Stimulated activated CD8-positive, alpha-beta memory T cell treated with anti-CD3 and anti-CD28 coated beads, Interleukin-4, amount 100 ng/mL, for 24 hours (primary cell): ENCODE results near the gene RPL21.
"Not testable (repeated sequence)": the region's sequence is repeated elsewhere in the genome, so short reads cannot be mapped to it uniquely, and the experiment has no call there.

Source experiments
- DNase-seq: peaks from one replicate; pipeline ENCODE4 v3.0.0-alpha.2; 2020; ENCODE audit warnings: low read depth

The RPL21 gene

DNA sequence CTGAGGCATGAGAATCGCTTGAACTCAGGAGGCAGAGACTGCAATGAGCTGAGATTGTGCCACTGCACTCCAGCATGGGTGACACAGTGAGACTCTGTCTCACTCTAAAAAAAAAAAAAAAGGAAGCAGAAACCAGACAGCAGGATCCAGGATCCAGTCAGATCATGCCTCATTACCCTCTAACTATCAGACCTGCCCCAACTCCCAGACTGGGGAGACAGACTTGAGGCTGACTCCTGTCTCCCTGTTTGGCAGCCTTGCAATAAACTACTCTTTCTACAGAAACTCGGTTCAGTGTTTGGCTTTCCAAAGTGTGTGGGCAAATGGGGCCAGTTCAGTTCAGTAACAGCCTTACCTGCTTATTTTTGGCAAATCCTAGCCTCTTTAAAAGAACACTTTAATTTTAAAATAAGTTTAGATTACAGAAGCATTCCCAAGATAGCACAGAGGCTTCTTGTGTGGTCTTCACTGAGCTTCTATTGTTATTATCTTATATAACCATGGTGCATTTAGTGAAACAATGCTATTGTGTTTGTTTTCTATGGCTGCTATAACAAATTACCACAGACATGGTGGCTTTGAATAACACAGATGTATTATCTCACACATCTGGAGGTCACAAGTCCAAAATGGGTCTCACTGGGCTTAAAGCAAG lies 37.8 kb downstream of the RPL21 start:
- no peak for DNase-seq

DNA sequence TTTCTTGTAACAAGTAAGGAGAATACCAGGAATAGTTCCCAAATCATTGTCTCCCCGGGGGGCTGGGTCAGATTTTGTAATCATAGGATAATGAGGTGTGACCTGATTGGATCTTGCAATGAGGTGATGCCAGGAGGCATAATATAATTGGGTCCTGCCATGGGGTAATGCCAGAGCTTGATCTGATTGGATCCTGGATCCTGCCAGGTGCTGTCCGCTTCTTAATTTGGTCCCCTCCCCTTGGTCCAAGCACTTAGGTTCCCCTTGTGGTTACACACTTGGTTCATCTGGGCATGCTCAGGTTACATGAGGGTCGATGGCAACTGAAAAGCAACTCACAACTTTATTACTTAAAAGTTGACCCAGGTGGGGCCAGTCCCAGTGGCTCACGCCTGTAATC lies 39.4 kb downstream of the RPL21 start:
- no peak for DNase-seq

DNA sequence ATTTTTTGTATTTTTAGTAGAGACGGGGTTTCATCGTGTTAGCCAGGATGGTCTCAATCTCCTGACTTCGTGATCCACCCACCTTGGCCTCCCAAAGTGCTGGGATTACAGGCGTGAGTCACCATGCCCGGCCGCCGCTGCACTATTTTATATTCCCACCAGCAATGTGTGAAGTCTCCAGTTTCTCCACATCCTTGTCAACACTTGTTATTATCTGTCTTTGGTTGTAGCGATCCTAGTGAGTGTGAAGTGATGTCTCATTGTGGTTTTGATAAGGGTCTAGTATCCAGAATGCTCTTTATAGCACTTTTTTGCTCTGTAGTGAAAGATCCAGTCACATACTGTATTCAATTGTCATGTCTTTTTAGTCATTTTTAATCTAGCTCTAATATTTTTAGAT lies 40.6 kb downstream of the RPL21 start:
- not testable (repeated sequence) for DNase-seq

DNA sequence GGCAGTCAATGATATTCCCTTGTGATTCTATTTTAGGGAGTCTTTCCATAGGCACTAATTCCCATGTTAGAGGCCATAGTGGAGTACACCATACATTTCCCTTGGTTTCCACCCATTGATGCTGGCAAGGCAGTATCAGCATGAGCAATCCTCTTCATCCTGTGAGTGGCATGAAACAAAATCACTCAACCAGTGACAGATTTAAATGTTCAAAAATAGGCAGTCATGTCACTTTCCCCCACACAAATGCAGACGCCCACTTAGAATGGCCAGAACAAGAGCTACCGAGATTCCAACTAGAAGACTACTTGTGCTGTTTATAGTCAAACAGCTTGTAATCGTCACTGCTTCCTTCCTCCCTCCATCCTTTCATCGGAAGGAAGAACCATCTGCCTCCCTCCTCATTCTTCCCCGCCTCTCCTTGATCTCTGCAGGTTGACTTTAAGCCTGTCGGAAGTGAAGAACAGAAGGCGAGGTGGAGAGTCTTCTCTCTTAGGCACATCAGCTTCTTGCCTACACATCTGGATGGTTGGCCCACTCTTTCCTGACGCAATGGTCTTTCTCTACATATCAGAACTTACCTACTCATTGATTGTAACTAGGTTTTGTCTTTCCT lies 41.8 kb downstream of the RPL21 start:
- no peak for DNase-seq

DNA sequence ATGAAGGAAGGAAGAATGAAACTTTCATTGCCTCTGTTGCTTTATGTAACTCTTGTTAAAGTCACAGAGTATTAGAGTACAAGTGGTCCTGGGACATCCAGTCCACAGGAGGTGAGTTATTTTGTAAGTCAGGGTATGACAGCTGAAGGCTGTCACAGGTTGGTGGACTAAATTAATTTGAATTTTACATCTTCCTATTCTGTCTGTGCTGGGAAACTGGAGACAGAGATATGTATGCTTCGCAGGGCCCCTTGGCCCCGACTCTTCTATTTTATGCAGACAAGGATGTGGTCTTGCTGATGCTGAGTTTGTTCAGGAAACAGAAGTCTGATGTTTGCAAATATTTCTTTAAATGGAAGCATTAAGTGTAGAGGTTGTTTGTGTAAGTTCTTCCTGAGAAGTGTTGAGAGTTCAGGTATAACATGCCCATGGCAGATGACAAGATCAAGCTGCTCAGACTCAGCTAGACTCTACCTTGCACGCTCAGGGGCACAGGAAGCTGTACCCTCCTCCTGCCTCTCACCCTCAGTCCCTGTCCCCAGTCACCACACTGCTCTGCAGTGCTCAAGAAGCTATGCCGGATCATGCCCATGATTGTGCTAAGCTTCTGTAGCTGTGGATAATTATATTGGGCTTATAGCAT lies 42.6 kb downstream of the RPL21 start:
- no peak for DNase-seq

DNA sequence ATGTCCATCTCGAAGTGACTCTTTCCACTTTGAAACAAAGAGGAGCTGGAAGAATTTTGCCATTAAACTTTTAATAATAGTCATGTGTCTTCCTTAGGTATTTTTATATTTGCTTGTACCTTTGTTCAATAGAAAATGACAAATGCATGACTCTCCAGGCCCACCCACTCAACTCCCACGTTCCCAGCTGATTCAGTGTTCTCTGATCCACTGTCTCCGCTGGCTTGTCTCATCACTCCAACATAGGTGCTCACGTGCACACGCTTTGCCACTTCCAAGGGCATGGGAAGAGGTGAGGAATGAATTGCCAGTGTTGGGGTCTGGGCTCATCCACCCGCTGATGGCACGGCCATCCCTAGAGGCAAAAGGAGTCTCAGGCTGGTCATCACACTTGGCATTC lies 43.7 kb downstream of the RPL21 start:
- no peak for DNase-seq

DNA sequence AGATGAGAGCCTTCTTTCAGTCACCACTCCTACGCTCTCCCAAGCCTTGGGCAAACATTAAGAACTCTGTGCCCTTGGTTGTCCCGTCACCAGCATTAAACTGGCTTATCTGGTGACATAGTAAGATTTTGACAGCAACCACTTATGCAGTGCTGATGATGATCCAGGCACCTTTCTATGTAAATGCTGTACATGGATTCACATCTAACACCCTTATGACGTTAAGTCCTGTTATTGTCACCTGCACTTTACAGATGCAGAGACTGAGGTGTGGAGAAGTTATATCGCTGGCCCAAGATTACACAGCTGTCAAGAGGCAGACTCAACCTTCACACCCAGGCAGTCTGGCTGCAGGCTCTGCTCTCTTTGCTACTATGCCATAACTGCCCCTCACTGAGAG lies 44.3 kb downstream of the RPL21 start:
- no peak for DNase-seq

DNA sequence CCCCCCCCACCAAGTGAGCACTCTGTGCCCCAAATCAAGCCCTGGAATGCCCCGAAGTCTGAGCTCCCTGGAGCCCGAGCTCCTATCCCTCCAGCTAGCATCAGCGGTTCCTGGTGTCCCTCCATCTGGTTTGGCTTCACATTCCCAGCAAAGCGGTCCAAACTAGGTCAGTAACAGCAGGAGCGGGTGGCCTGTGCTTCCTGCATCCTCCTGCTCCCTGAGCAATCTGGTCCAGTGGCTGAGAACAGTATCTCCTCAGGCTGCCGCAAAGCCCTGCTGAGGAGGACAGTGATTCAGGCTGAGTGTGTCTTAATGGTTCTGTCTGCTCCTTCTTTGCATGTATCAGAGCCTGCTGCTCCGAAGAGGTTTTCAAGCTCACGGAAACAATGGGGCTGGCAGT lies 45.1 kb downstream of the RPL21 start:
- no peak for DNase-seq

DNA sequence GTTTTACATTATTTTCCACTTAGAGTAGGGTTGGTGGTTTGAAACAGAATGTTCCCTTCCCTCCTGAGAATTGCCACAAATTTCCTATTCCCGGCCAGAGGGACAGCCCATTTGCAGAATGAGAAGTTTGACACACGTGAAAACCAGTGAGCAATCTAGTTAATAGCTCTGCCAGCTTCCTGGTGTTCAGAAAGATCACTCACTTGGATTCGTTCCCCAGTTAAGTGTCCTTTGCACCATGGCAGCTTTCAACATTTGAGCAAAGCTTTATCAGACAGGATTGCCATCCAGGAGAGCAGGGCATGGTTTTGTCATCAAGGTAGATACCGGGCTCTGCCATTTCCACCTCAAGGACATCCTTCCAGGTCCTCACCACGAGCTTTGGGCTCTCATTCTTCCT lies 47.5 kb downstream of the RPL21 start:
- no peak for DNase-seq

DNA sequence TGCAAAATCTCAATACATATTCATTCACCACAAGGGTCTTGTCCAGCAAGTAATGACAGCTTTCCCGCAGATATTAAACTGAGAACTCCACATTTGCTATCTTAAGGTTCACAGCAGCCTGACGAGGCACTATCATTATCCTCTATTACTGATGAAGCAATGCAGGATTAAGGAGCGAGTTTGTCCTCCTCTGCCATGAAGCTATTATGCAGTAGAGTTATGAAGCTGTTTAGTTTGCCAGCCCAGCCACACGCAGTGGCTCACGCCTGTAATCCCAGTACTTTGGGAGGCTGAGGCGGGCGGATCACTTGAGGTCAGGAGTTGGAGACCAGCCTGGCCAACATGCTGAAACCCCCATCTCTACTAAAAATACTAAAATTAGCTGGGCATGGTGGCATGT lies 49.0 kb downstream of the RPL21 start:
- DNase-seq = not testable (repeated sequence)

DNA sequence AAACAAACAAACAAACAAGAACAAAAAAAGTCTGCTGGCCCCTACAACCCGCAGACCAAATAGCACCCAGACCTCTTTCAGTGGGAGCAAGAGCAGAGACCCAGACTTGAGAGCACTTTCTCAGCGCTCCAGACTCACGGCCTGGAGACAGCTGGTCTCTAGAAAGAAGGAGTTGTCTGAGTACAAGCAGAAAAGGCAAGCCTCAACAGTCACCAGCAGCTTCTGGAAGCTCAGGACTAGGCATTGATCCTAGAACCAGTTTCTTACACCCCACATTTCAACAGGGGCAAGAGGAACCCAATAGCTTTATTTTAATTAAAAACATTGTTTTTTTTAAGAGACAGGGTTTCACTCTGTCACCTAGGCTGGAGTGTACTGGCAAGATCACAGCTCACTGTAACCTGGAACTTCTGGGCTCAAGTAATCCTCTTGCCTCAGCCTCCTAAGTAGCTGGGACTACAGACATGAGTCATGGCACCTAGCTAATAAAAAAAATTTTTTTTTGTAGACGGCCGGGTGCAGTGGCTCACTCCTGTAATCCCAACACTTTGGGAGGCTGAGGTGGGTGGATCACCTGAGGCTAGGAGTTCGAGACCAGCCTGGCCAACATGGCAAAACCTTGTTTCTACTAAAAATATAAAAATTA lies 49.7 kb downstream of the RPL21 start:
- no peak for DNase-seq

DNA sequence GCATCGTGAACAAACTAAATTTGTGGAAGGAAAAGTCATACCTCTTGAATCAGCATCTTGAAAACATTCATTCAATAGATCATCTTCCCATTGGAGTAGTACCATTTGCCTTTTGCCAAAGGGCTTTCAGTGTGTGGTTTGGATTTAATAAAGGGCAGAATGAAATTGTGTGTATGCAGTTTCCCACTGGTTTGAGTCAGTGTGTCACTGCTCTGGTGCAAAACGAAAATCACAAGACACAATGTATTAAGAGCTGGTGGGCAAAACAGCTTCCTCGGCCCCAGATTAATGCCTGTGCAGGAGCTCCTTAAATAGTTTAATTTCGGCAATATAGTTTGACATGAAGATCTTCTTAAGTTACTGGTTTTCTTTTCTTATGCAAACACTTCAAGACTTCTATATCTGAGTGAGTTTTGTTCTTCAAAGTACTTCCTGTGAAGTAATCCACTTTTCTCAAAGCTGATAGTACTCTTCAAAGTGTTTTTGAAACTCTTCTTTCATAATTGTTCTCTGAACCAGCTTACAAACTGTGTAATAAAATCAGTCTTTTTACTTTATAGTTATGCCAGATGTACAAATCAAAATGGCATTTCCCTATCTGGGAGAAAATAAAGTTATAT lies 51.4 kb downstream of the RPL21 start:
- no peak for DNase-seq

DNA sequence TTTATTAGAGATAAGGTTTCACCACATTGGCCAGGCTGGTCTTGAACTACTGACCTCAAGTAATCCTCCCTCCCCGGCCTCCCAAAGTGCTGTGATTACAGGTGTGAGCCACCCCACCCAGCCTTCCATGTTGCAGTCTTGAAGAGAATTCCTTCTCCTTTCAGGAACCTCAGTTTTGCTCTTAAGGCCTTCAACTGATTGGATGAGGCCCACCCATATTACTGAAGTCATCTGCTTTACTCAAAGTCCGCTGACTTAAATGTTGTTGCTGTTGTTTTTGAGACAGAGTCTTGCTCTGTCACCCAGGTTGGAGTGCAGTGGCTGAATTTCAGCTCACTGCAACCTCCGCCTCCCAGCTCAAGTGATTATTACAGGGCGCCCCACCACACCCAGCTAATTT lies 52.7 kb downstream of the RPL21 start:
- DNase-seq = no peak

DNA sequence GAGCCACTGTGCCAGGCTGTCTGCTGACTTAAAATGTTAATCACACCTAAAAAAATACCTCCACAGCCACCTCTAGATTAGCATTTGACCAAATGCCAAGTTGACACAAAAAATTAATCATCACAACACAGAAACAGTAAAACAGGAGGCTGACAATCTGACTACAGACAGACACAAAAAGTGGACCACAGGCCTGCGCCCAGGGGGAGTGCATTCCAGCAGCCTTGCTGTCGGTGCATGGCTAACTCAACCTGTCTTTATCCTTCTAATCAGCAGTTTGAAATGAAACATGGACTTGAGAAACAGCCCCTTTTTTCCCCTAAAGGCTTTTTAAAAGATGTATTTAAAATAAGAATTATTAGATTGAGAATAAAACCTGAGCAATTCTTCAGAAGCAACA lies 53.3 kb downstream of the RPL21 start:
- no peak for DNase-seq
